HCT116 (cell line): ENCODE measurements around the gene IGFBP7. TPM values are rescaled to one million over a fixed set of nuclear protein-coding genes. Genes with fewer than 3 reads are reported as not detected.

Source experiments
- ATAC-seq: fragments of 200-7000 bp; cut with Tn5 transposase; 2 replicates; pipeline ENCODE4 v1.9.1; 2020; ENCODE audit warnings: mild to moderate bottlenecking, moderate library complexity
- BruUV-seq: library from RNA; stranded (reverse); fragments of 400-500 nt; replicated peaks from 2 replicates; lab custom pipeline; 2021; lab: Mats Ljungman, UMichigan
- CTCF ChIA-PET: fragments of 300-600 bp; sonication (Branson Sonifier 250); formaldehyde crosslinking; loops from one replicate; lab custom pipeline; 2021; ENCODE audit warnings: antibody characterized with exemption; lab: Charles Lee
- POLR2A ChIA-PET: fragments of 300-600, 350-600 bp; sonication (Branson Sonifier 250); formaldehyde crosslinking; loops from one replicate; lab custom pipeline; 2021; ENCODE audit warnings: antibody characterized with exemption; lab: Charles Lee
- RAD21 ChIA-PET, 2 experiments: fragments of 300-600 bp; sonication (Branson Sonifier 250); formaldehyde crosslinking; loops; one replicate each; lab custom pipeline; 2023; ENCODE audit warnings: low total read pairs in 2 of 2; ENCODE audit not compliant: uncharacterized antibody in 2 of 2, unreplicated experiment in 2 of 2, low non-redundant PET in 1 of 2; lab: Charles Lee
- DNase-seq: peaks from one replicate; pipeline ENCODE4 v3.0.0-alpha.2; 2010; ENCODE audit warnings: low read depth, low spot score
- H2AFZ ChIP-seq: fragments of 200-600 bp; shearing (Covaris generic), sonication (generic); 2 replicates; pipeline ENCODE4 v1.6.1; 2017; ENCODE audit warnings: low read depth, mixed run types, mixed read lengths, antibody characterized with exemption, low read length; ENCODE audit not compliant: poor library complexity, severe bottlenecking
- H3K27ac ChIP-seq: 2 replicates; pipeline ENCODE4 v1.5.1; 2012; ENCODE audit warnings: low read depth, low read length
- H3K27me3 ChIP-seq: fragments of 200-600 bp; sonication (generic); 2 replicates; pipeline ENCODE4 v1.6.1; 2016; ENCODE audit warnings: mixed run types, low read length, mixed read lengths; ENCODE audit not compliant: insufficient read depth
- H3K36me3 ChIP-seq, 2 experiments: fragments of 200-500 bp in 1 of 2; fragments of 200-600 bp in 1 of 2; sonication (Bioruptor generic) in 1 of 2; sonication (generic) in 1 of 2; 2 replicates each; pipeline versions ENCODE4 v1.5.1 to v1.6.1; 2014 to 2016; ENCODE audit warnings: low read length in 2 of 2, inconsistent platforms in 1 of 2, mixed read lengths in 1 of 2, mixed run types in 1 of 2; ENCODE audit not compliant: insufficient read depth in 2 of 2, control insufficient read depth in 1 of 2
- H3K4me1 ChIP-seq, 2 experiments: fragments of 200-600 bp in 1 of 2; sonication (generic) in 1 of 2; 2 replicates each; pipeline versions ENCODE4 v1.5.1 to v1.6.1; 2012 to 2017; ENCODE audit warnings: low read length in 2 of 2, inconsistent platforms in 1 of 2, mild to moderate bottlenecking in 1 of 2, mixed read lengths in 1 of 2, mixed run types in 1 of 2, moderate library complexity in 1 of 2; ENCODE audit not compliant: insufficient read depth in 2 of 2, control insufficient read depth in 1 of 2
- H3K4me2 ChIP-seq: fragments of 200-600 bp; sonication (generic); 2 replicates; pipeline ENCODE4 v1.6.1; 2017; ENCODE audit warnings: mixed run types, low read length, mixed read lengths
- H3K4me3 ChIP-seq, 2 experiments: fragments of 200-600 bp in 1 of 2; sonication (generic) in 1 of 2; replicated peaks in 1 of 2; 2 replicates each; pipeline ENCODE4 v1.5.1; 2011 to 2016; ENCODE audit warnings: low read length in 2 of 2, control low read depth in 1 of 2, low read depth in 1 of 2, mild to moderate bottlenecking in 1 of 2, mixed read lengths in 1 of 2, mixed run types in 1 of 2
- H3K79me2 ChIP-seq: fragments of 200-600 bp; sonication (generic); 2 replicates; pipeline ENCODE4 v1.6.1; 2017; ENCODE audit warnings: mild to moderate bottlenecking, mixed run types, low read length, moderate library complexity, mixed read lengths; ENCODE audit not compliant: insufficient read depth
- H3K9ac ChIP-seq: fragments of 200-600 bp; sonication (generic); 2 replicates; pipeline ENCODE4 v1.6.1; 2016; ENCODE audit warnings: low read length, mixed read lengths
- H3K9me2 ChIP-seq: fragments of 200-600 bp; sonication (generic), shearing (Covaris generic); 2 replicates; pipeline ENCODE4 v1.6.1; 2017; ENCODE audit warnings: mixed run types, mild to moderate bottlenecking, moderate library complexity; ENCODE audit not compliant: insufficient read depth
- H3K9me3 ChIP-seq, 2 experiments: fragments of 200-500 bp in 1 of 2; fragments of 200-600 bp in 1 of 2; sonication (Bioruptor generic) in 1 of 2; sonication (generic) in 1 of 2; 2 replicates each; pipeline ENCODE4 v1.6.1; 2014 to 2017; ENCODE audit warnings: low read length in 2 of 2, mixed read lengths in 2 of 2, inconsistent platforms in 1 of 2, low read depth in 1 of 2, mild to moderate bottlenecking in 1 of 2, mixed run types in 1 of 2, moderate library complexity in 1 of 2; ENCODE audit not compliant: control insufficient read depth in 1 of 2, insufficient read depth in 1 of 2
- H4K20me1 ChIP-seq: fragments of 200-600 bp; sonication (generic), shearing (Covaris generic); 2 replicates; pipeline ENCODE4 v1.6.1; 2017; ENCODE audit warnings: mixed run types, mild to moderate bottlenecking, moderate library complexity; ENCODE audit not compliant: insufficient read depth
- ATF3 ChIP-seq: IDR thresholded peaks from 2 replicates; pipeline ENCODE4 v1.6.1; 2012
- CBX3 ChIP-seq: IDR thresholded peaks from 2 replicates; pipeline ENCODE4 v1.6.1; 2012; ENCODE audit warnings: low read depth
- CEBPB ChIP-seq: IDR thresholded peaks from 2 replicates; pipeline ENCODE4 v1.6.1; 2012; ENCODE audit warnings: low read depth
- CTCF ChIP-seq, 3 experiments: fragments of 200-600 bp in 1 of 3; sonication (generic) in 1 of 3; IDR thresholded peaks in 2 of 3; conservative IDR thresholded peaks in 1 of 3; 2 replicates each; pipeline ENCODE4 v1.5.1; 2012 to 2017; ENCODE audit warnings: low read depth in 2 of 3, low read length in 2 of 3, antibody characterized with exemption in 1 of 3, borderline replicate concordance in 1 of 3, control low read depth in 1 of 3, mild to moderate bottlenecking in 1 of 3, mixed read lengths in 1 of 3, mixed run types in 1 of 3, moderate library complexity in 1 of 3; ENCODE audit not compliant: insufficient read depth in 1 of 3
- ELF1 ChIP-seq: IDR thresholded peaks from 2 replicates; pipeline ENCODE4 v1.6.1; 2012; ENCODE audit warnings: low read depth, borderline replicate concordance
- EZH2 ChIP-seq: fragments of 200-600 bp; sonication (generic); IDR thresholded peaks from 2 replicates; pipeline ENCODE4 v1.6.1; 2017; ENCODE audit warnings: antibody characterized with exemption, mixed run types
- JUND ChIP-seq: IDR thresholded peaks from 2 replicates; pipeline ENCODE4 v1.6.1; 2012
- MAX ChIP-seq: IDR thresholded peaks from 2 replicates; pipeline ENCODE4 v1.6.1; 2012
- POLR2A ChIP-seq: IDR thresholded peaks from 2 replicates; pipeline ENCODE4 v1.7.0; 2011; ENCODE audit warnings: borderline replicate concordance; ENCODE audit not compliant: insufficient read depth, insufficient read length; ENCODE audit errors: extremely low read depth
- REST ChIP-seq: IDR thresholded peaks from 2 replicates; pipeline ENCODE4 v1.6.1; 2012; ENCODE audit warnings: low read depth
- SRF ChIP-seq: IDR thresholded peaks from 2 replicates; pipeline ENCODE4 v1.6.1; 2012; ENCODE audit warnings: low read depth
- TCF7L2 ChIP-seq: IDR thresholded peaks from 2 replicates; pipeline ENCODE4 v1.7.0; 2011; ENCODE audit warnings: borderline replicate concordance, inconsistent platforms; ENCODE audit not compliant: insufficient read depth, insufficient read length; ENCODE audit errors: extremely low read depth
- ZFX ChIP-seq: fragments of 450-650 bp; IDR thresholded peaks from 2 replicates; pipeline ENCODE4 v1.6.1; 2017
- intact Hi-C: fragments of 100-400 bp; cut with micrococcal nuclease; formaldehyde crosslinking; loops from 2 replicates; pipeline ENCODE4 v1.10.0; 2022
- total RNA-seq: library from RNA; stranded (reverse); gene quantifications from one replicate; pipeline ENCODE4 v1.2.1, GENCODE V29; 2021; ENCODE audit not compliant: unreplicated experiment

IGFBP7 gene
- total RNA-seq, 1 experiment from 2014 or later: 0.91 TPM

GRCh38 chr4:57114973-57115372 lies 4.8 kb upstream of the IGFBP7 start:
- Histone ChIP-seq H2AFZ (no peak overlapping the region), H4K20me1 (no peaks in the 10 kb centered on the region), H3K4me3 (no peak overlapping the region), H3K79me2 (no peaks in the 10 kb centered on the region), H3K9me3 (no peaks in the 10 kb centered on the region), H3K4me1 (no peaks in the 10 kb centered on the region), H3K9me2 (no peaks in the 10 kb centered on the region), H3K27me3 (peaks cover 31% of the 10 kb centered on the region; the same call in 1 of the 2 replicates), H3K4me2 (no peak overlapping the region), H3K9ac (no peak overlapping the region), H3K36me3 (no peaks in the 10 kb centered on the region), H3K27ac (no peak overlapping the region)
- BruUV-seq: no TSS peak
- ChIA-PET RAD21 (no interaction called here), CTCF (no interaction called here), POLR2A (no interaction called here)
- intact Hi-C loops: no loop called here
- ATAC-seq (no peak), DNase-seq (no peak)
- no peak for TF ChIP-seq SRF
- TF ChIP-seq POLR2A: no peak
- no peak for TF ChIP-seq CTCF (IDR thresholded peaks at IDR 0.05 in 2 of 3, conservative IDR thresholded peaks at IDR 0.05 in 1 of 3; ENCODE audit: borderline replicate concordance in 1 of 3, insufficient read depth in 1 of 3, low read depth in 2 of 3, low read length in 2 of 3)

GRCh38 chr4:57113870-57114269 lies 3.7 kb upstream of the IGFBP7 start:
- intact Hi-C loops: no loop called here
- DNase-seq (no peak), ATAC-seq (no peak)
- no peak overlapping the region for H3K4me3 ChIP-seq
- BruUV-seq: no TSS peak
- no peak overlapping the region for H3K9ac ChIP-seq
- no peaks in the 10 kb centered on the region for H3K36me3 ChIP-seq
- POLR2A ChIA-PET: no interaction called here
- RAD21 ChIA-PET: no interaction called here
- H3K27ac ChIP-seq: no peak overlapping the region
- no peaks in the 10 kb centered on the region for H4K20me1 ChIP-seq
- H3K27me3 ChIP-seq: peaks cover 20% of the 10 kb centered on the region; the same call in 1 of the 2 replicates
- H2AFZ ChIP-seq: no peak overlapping the region
- CTCF ChIA-PET: no interaction called here
- no peaks in the 10 kb centered on the region for H3K9me2 ChIP-seq
- H3K4me2 ChIP-seq: no peak overlapping the region
- H3K79me2 ChIP-seq: no peaks in the 10 kb centered on the region
- no peaks in the 10 kb centered on the region for H3K4me1 ChIP-seq
- no peaks in the 10 kb centered on the region for H3K9me3 ChIP-seq
- TF ChIP-seq SRF: no peak
- TF ChIP-seq ATF3: no peak
- no peak for TF ChIP-seq MAX
- TF ChIP-seq EZH2: no peak
- TF ChIP-seq CBX3: no peak
- TF ChIP-seq ELF1: no peak
- no peak for TF ChIP-seq CEBPB
- no peak for TF ChIP-seq TCF7L2
- no peak for TF ChIP-seq REST
- TF ChIP-seq JUND: no peak
- TF ChIP-seq ZFX: no peak
